ENCODE measurements around the gene LIX1L. TPM values are rescaled to one million over a fixed set of nuclear protein-coding genes. Genes with fewer than 3 reads are reported as not detected.

LIX1L gene
- polyA plus RNA-seq, 2 of the 4 experiments (the other 2 are of a cell fraction) = 10.5 to 35.8 TPM

- ChIA-PET CTCF (interaction anchor here (0.6 to 11.2 kb wide), 49 partner anchors 9 to 147 kb away, joined by 3 to 429 read pairs (median 8); partner anchors contain the start of genes ANKRD34A, HJV, ITGA10 and LIX1L), POLR2A (interaction anchor here (0.6 to 2.7 kb wide), 10 partner anchors 9 to 73 kb away, joined by 3 to 28 read pairs (median 8); partner anchors contain the start of genes ANKRD34A, ITGA10, LIX1L and NUDT17)
- Histone ChIP-seq H3K27ac (peak overlapping the region; percentile 88 to 91), H3K4me1 (peaks cover 41% of the 10 kb centered on the region), H3K4me2 (peak overlapping the region; percentile 76), H3K4me3 (no peak overlapping the region), H3K9me3 (no peaks in the 10 kb centered on the region)
- TF ChIP-seq HDAC2 (IDR thresholded peaks at IDR 0.05) (no peak), CTCF (IDR thresholded peaks at IDR 0.05) (peak; percentile 98), NPAS2 (CRISPR knock-in tag; IDR thresholded peaks at IDR 0.05; ENCODE audit: borderline replicate concordance) (no peak), KDM1A (IDR thresholded peaks at IDR 0.05; ENCODE audit: low read depth) (no peak), RAD21 (conservative IDR thresholded peaks at IDR 0.05 in 1 of 2, IDR thresholded peaks at IDR 0.05 in 1 of 2) (peak; percentile 96 to 98), E2F6 (IDR thresholded peaks at IDR 0.05; ENCODE audit: borderline replicate concordance, low read depth) (peak; percentile 51; the same call in 1 of the 2 replicates), FOXS1 (CRISPR knock-in tag; IDR thresholded peaks at IDR 0.05) (peak; percentile 41), GATA3 (IDR thresholded peaks at IDR 0.05; ENCODE audit: borderline replicate concordance) (peak; percentile 49; the same call in 1 of the 2 replicates), FOSL2 (IDR thresholded peaks at IDR 0.05) (peak; percentile 73), FOSL2 (CRISPR knock-in tag; IDR thresholded peaks at IDR 0.05) (peak; percentile 93), JUN (IDR thresholded peaks at IDR 0.05) (peak; percentile 54 to 71; a peak in 4 of 5 replicates), JUNB (IDR thresholded peaks at IDR 0.05) (peak; percentile 37; the same call in 1 of the 2 replicates), BCL3 (IDR thresholded peaks at IDR 0.05) (no peak), CHD2 (IDR thresholded peaks at IDR 0.05; ENCODE audit: low read length, partially characterized antibody) (peak; percentile 37), POLR2A (IDR thresholded peaks at IDR 0.05; ENCODE audit: low read length) (no peak), MAFK (IDR thresholded peaks at IDR 0.05; ENCODE audit: partially characterized antibody) (no peak), SMC3 (IDR thresholded peaks at IDR 0.05) (peak; percentile 98)
- FAIRE-seq = peak; percentile 78
- peak; percentile 97 for ATAC-seq
- WGBS (ENCODE audit: missing lambda C conversion rate) = under 1% methylated on average over 6 of the region's 6 CpGs
- peak; percentile 98 to 99 for DNase-seq (ENCODE audit: low read depth in 1 of 2, low spot score in 1 of 2)
Measured at GRCh38 chr1:145891587-145892485, 66.0 kb downstream of the LIX1L start.

DNA sequence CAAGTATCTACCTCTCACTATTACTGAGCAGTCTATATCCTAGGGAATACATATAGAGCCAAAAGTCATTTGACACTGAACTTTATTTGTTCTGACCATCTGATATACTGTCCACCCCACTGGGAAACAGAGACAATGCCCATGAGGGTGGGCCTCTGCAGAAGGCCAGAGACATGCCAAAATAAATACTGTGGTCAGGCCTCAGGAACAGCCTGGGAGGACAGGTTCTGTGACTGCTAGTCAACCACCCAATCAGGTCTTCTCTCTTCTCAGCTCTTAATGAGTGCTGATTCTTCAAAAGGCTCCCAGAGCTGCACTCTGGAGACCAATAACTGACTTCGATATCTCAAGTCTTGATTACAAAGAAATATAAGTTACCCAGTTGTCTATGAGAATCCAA is 66.7 kb downstream of the LIX1L start:
- no peak for DNase-seq (ENCODE audit: low read depth in 1 of 2, low spot score in 1 of 2)
- Histone ChIP-seq H3K27ac (peak overlapping the region; percentile 88 to 91), H3K4me3 (no peak overlapping the region), H3K4me1 (peaks cover 42% of the 10 kb centered on the region), H3K4me2 (peak overlapping the region; percentile 76), H3K9me3 (no peaks in the 10 kb centered on the region)
- POLR2A ChIA-PET = interaction anchor here (1.0 to 2.7 kb wide), 7 partner anchors 27 to 73 kb away, joined by 4 to 28 read pairs (median 8); partner anchors contain the start of genes ANKRD34A, NUDT17, PEX11B and PIAS3
- TF ChIP-seq JUNB (IDR thresholded peaks at IDR 0.05) (no peak), HEYL (CRISPR knock-in tag; IDR thresholded peaks at IDR 0.05) (no peak), RARB (CRISPR knock-in tag; IDR thresholded peaks at IDR 0.05) (no peak), RFX5 (IDR thresholded peaks at IDR 0.05) (no peak), CBX8 (IDR thresholded peaks at IDR 0.05) (no peak), ZC3H11A (IDR thresholded peaks at IDR 0.05) (no peak), RAD21 (conservative IDR thresholded peaks at IDR 0.05 in 1 of 2, IDR thresholded peaks at IDR 0.05 in 1 of 2) (no peak), EHF (CRISPR knock-in tag; IDR thresholded peaks at IDR 0.05) (no peak), SMC3 (IDR thresholded peaks at IDR 0.05) (no peak), EP300 (IDR thresholded peaks at IDR 0.05) (no peak), NPAS2 (CRISPR knock-in tag; IDR thresholded peaks at IDR 0.05; ENCODE audit: borderline replicate concordance) (no peak), USF2 (IDR thresholded peaks at IDR 0.05) (no peak), MAFK (IDR thresholded peaks at IDR 0.05; ENCODE audit: partially characterized antibody) (no peak), POLR2A (IDR thresholded peaks at IDR 0.05; ENCODE audit: low read length) (no peak), NFE2L2 (conservative IDR thresholded peaks at IDR 0.05; ENCODE audit: low read length) (no peak), ESRRA (IDR thresholded peaks at IDR 0.05; ENCODE audit: borderline replicate concordance, low read length) (no peak), PHF8 (IDR thresholded peaks at IDR 0.05; ENCODE audit: borderline replicate concordance, low read depth) (no peak), TP53 (CRISPR knock-in tag; IDR thresholded peaks at IDR 0.05) (no peak)
- TF ChIP-seq, protein P1, sequence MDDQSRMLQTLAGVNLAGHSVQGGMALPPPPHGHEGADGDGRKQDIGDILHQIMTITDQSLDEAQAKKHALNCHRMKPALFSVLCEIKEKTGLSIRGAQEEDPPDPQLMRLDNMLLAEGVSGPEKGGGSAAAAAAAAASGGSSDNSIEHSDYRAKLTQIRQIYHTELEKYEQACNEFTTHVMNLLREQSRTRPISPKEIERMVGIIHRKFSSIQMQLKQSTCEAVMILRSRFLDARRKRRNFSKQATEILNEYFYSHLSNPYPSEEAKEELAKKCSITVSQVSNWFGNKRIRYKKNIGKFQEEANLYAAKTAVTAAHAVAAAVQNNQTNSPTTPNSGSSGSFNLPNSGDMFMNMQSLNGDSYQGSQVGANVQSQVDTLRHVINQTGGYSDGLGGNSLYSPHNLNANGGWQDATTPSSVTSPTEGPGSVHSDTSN (IDR thresholded peaks at IDR 0.05) = no peak
- WGBS (ENCODE audit: missing lambda C conversion rate) = 10% methylated on average over 1 of the region's 1 CpG
- ATAC-seq = no peak
- no peak for FAIRE-seq
- CTCF ChIA-PET = interaction anchor here (0.6 to 11.2 kb wide), 38 partner anchors 10 to 148 kb away, joined by 3 to 429 read pairs (median 9); partner anchors contain the start of genes ANKRD34A, HJV, ITGA10 and LIX1L

All from A549 (cell line).